K562 (cell line): ENCODE results near the gene BAZ2A. TPM values are rescaled to one million over a fixed set of nuclear protein-coding genes. Genes with fewer than 3 reads are reported as not detected.

Experiments used
- ATAC-seq: fragments of 200-7000 bp; cut with Tn5 transposase; 3 replicates; pipeline ENCODE4 v1.9.1; 2020; ENCODE audit warnings: moderate library complexity
- BruUV-seq: library from RNA; stranded (reverse); fragments of 400-500 nt; replicated peaks from 2 replicates; lab custom pipeline; 2021; lab: Mats Ljungman, UMichigan
- CTCF ChIA-PET: fragments of 300-600 bp; formaldehyde crosslinking; extraction: SDS; loops from one replicate; lab custom pipeline; 2021; ENCODE audit warnings: low intra/inter-chr PET ratio; lab: Yijun Ruan, JAX
- POLR2A ChIA-PET: fragments of 300-600, 350-650 bp; sonication (Branson Sonifier 250); formaldehyde crosslinking; extraction: SDS; loops from one replicate; lab custom pipeline; 2021; ENCODE audit warnings: antibody characterized with exemption, inconsistent platforms; lab: Yijun Ruan, JAX
- DNase-seq, 4 experiments: peaks; one replicate each; pipeline versions ENCODE4 v3.0.0 to v3.0.0-alpha.2; 2011 to 2018; ENCODE audit warnings: low spot score in 3 of 4, mixed read lengths in 3 of 4; ENCODE audit errors: extremely low read depth in 1 of 4
- FAIRE-seq: peaks from 2 replicates; lab custom pipeline; 2011; peaks lifted over from hg19 to GRCh38; lab: Jason Lieb, UNC
- H2AFZ ChIP-seq: 2 replicates; pipeline ENCODE4 v1.6.0; 2011; ENCODE audit warnings: low read depth, low read length, control low read depth, inconsistent platforms
- H3K27ac ChIP-seq: fragments of 200-600 bp; 3 replicates; pipeline ENCODE4 v1.8.0; 2011; ENCODE audit warnings: low read depth, mild to moderate bottlenecking, control low read depth, inconsistent platforms, low read length, moderate library complexity, mixed read lengths; ENCODE audit errors: extremely low read depth
- H3K27me3 ChIP-seq, 2 experiments: fragments of 300-600 bp in 1 of 2; 2 replicates in 1 of 2; 3 replicates in 1 of 2; pipeline versions ENCODE4 v1.6.0 to v1.8.0; 2011; ENCODE audit warnings: inconsistent platforms in 2 of 2, low read length in 2 of 2, mild to moderate bottlenecking in 1 of 2, mixed read lengths in 1 of 2, moderate library complexity in 1 of 2; ENCODE audit not compliant: control insufficient read depth in 2 of 2, insufficient read depth in 2 of 2
- H3K36me3 ChIP-seq: fragments of 300-600 bp; 3 replicates; pipeline ENCODE4 v1.8.0; 2011; ENCODE audit warnings: mild to moderate bottlenecking, low read length, inconsistent platforms; ENCODE audit not compliant: control insufficient read depth, insufficient read depth
- H3K4me1 ChIP-seq, 2 experiments: fragments of 200-600 bp in 1 of 2; replicated peaks in 1 of 2; 2 replicates in 1 of 2; 3 replicates in 1 of 2; pipeline versions ENCODE4 v1.5.1 to v1.8.0; 2011; ENCODE audit warnings: inconsistent platforms in 2 of 2, low read length in 2 of 2, mild to moderate bottlenecking in 1 of 2, mixed read lengths in 1 of 2, moderate library complexity in 1 of 2; ENCODE audit not compliant: control insufficient read depth in 2 of 2, insufficient read depth in 2 of 2
- H3K4me2 ChIP-seq: 2 replicates; pipeline ENCODE4 v1.6.1; 2011; ENCODE audit warnings: low read length, control low read depth, inconsistent platforms, mixed read lengths; ENCODE audit not compliant: insufficient read depth
- H3K4me3 ChIP-seq: fragments of 200-600 bp; sonication (generic), shearing (Covaris generic); 2 replicates; pipeline ENCODE4 v1.5.1; 2016; ENCODE audit warnings: control low read depth, inconsistent platforms
- H3K79me2 ChIP-seq: fragments of 200-600 bp; 3 replicates; pipeline ENCODE4 v1.8.0; 2011; ENCODE audit warnings: low read length, inconsistent platforms; ENCODE audit not compliant: control insufficient read depth, insufficient read depth
- H3K9ac ChIP-seq, 2 experiments: 2 replicates each; pipeline versions ENCODE4 v1.6.0 to v1.6.1; 2011; ENCODE audit warnings: low read depth in 2 of 2, low read length in 2 of 2, control low read depth in 1 of 2, inconsistent platforms in 1 of 2, mild to moderate bottlenecking in 1 of 2, mixed read lengths in 1 of 2; ENCODE audit not compliant: insufficient read depth in 1 of 2
- H3K9me1 ChIP-seq: one replicate; pipeline ENCODE4 v1.6.0; 2011; ENCODE audit warnings: inconsistent platforms, mild to moderate bottlenecking, low read length, moderate library complexity; ENCODE audit not compliant: control insufficient read depth, insufficient read depth
- H3K9me3 ChIP-seq: replicated peaks from 2 replicates; pipeline ENCODE4 v1.5.1; 2011; ENCODE audit warnings: low read depth, low read length, inconsistent platforms; ENCODE audit not compliant: control insufficient read depth, insufficient read depth
- H4K20me1 ChIP-seq: replicated peaks from 2 replicates; pipeline ENCODE4 v1.6.1; 2011; ENCODE audit warnings: low read length, inconsistent platforms, mixed read lengths; ENCODE audit not compliant: control insufficient read depth, insufficient read depth
- ETV1 ChIP-seq: fragments of 450-650 bp; conservative IDR thresholded peaks from 2 replicates; pipeline ENCODE4 v1.6.1; 2016; ENCODE audit warnings: missing genetic modification characterization, control low read depth, low read depth, missing compliant biosample characterization
- GABPA ChIP-seq: fragments of 200-800 bp; sonication (Bioruptor generic); conservative IDR thresholded peaks from 2 replicates; pipeline ENCODE4 v1.6.1; 2016; ENCODE audit warnings: low read depth, missing genetic modification characterization, missing compliant biosample characterization
- HNRNPK ChIP-seq: fragments of 200-400 bp; formaldehyde crosslinking; IDR thresholded peaks from one replicate; pipeline ENCODE4 v1.6.1; 2018; ENCODE audit warnings: mild to moderate bottlenecking, low read depth, low read length; ENCODE audit not compliant: poor library complexity, severe bottlenecking
- KAT8 ChIP-seq: fragments of 450-650 bp; IDR thresholded peaks from 2 replicates; pipeline ENCODE4 v1.6.1; 2016; ENCODE audit warnings: low read depth, mild to moderate bottlenecking
- NR4A1 ChIP-seq, 2 experiments: fragments of 250-450 bp in 1 of 2; fragments of 450-650 bp in 1 of 2; sonication (Bioruptor Pico) in 1 of 2; IDR thresholded peaks; 2 replicates each; pipeline versions ENCODE4 v1.4.0 to v1.6.1; 2016 to 2020; ENCODE audit warnings: mild to moderate bottlenecking in 2 of 2, missing compliant biosample characterization in 1 of 2, missing genetic modification characterization in 1 of 2, moderate library complexity in 1 of 2
- OTX1 ChIP-seq: fragments of 450-650 bp; formaldehyde crosslinking; IDR thresholded peaks from 2 replicates; pipeline ENCODE4 v1.4.0; 2022; ENCODE audit warnings: mild to moderate bottlenecking
- SMAD2 ChIP-seq: fragments of 150-350 bp; IDR thresholded peaks from 2 replicates; pipeline ENCODE4 v1.6.1; 2014; ENCODE audit warnings: low read depth, mild to moderate bottlenecking, low read length
- ZNF263 ChIP-seq: sonication (generic); formaldehyde crosslinking; IDR thresholded peaks from 2 replicates; pipeline ENCODE4 v1.8.0; 2022; ENCODE audit warnings: mild to moderate bottlenecking, missing genetic modification reagents, borderline replicate concordance
- ZNF445 ChIP-seq: fragments of 250-450 bp; sonication (Bioruptor Pico); IDR thresholded peaks from 2 replicates; pipeline ENCODE4 v1.4.0; 2020; ENCODE audit warnings: low read depth, mild to moderate bottlenecking, moderate library complexity
- WGBS: fragments of 100-300 bp; shearing (Covaris generic); methylation state at CpG from one replicate; pipeline ENCODE4 v1.1.6; 2016; ENCODE audit warnings: low coverage, mixed read lengths; ENCODE audit not compliant: insufficient coverage; ENCODE audit errors: missing lambda C conversion rate; 5-methylcytosine and 5-hydroxymethylcytosine counted together
- in situ Hi-C: fragments of 300-500 bp; cut with MboI; formaldehyde crosslinking; loops from 4 replicates; pipeline ENCODE4 v1.15.0; 2018; ENCODE audit warnings: inconsistent platforms, mixed read lengths
- intact Hi-C: fragments of 100-400 bp; cut with micrococcal nuclease; formaldehyde crosslinking; loops from 2 replicates; pipeline ENCODE4 v1.14.2; 2022
- polyA plus RNA-seq, 8 experiments: library from polyadenylated mRNA; depleted of rRNA in 4 of 8; stranded (reverse) in 5 of 8; unstranded in 3 of 8; fragments of >200 nt; fragmentation: Nextera tagmentation in 2 of 8; fragmentation: Illumina TruSeq in 1 of 8; extraction: Ambion mirVana in 2 of 8; extraction: Trizol in 1 of 8; gene quantifications; 2 replicates each; pipeline versions ENCODE4 v1.2.1 to v1.2.3, GENCODE V29; 2011 to 2014; ENCODE audit warnings: inconsistent platforms in 1 of 8, missing spikeins in 1 of 8
- total RNA-seq, 7 experiments: library from RNA; depleted of rRNA in 6 of 7; stranded (reverse); fragments of >200 nt in 6 of 7; fragmentation: Illumina TruSeq in 2 of 7; extraction: Trizol in 2 of 7; gene quantifications; 2 replicates each; pipeline versions ENCODE4 v1.2.1 to v1.2.3, GENCODE V29; 2011 to 2021; ENCODE audit warnings: low replicate concordance in 1 of 7
- TF ChIP-seq, protein P1 (sequence below): fragments of 450-650 bp; formaldehyde crosslinking; IDR thresholded peaks from 2 replicates; pipeline ENCODE4 v1.4.0; 2022; ENCODE audit warnings: mild to moderate bottlenecking, moderate library complexity
- TF ChIP-seq, protein P2 (sequence below), 2 experiments: fragments of 450-650 bp; IDR thresholded peaks; 2 replicates each; pipeline ENCODE4 v1.6.1; 2018; ENCODE audit warnings: mild to moderate bottlenecking in 2 of 2, low read depth in 1 of 2; ENCODE audit not compliant: partially characterized antibody in 2 of 2
- TF ChIP-seq, protein P3 (sequence below): fragments of 450-650 bp; IDR thresholded peaks from 2 replicates; pipeline ENCODE4 v1.7.0; 2016; ENCODE audit warnings: borderline replicate concordance
- TF ChIP-seq, protein P4 (sequence below): fragments of 450-650 bp; IDR thresholded peaks from 2 replicates; pipeline ENCODE4 v1.6.1; 2017; ENCODE audit warnings: antibody characterized with exemption

Gene BAZ2A
- total and polyA plus RNA-seq, 9 of the 15 experiments (the other 6 are each of a cell fraction or from before 2014, with no cell fraction given) = 4.5 to 86.4 (median 26.2) TPM

DNA sequence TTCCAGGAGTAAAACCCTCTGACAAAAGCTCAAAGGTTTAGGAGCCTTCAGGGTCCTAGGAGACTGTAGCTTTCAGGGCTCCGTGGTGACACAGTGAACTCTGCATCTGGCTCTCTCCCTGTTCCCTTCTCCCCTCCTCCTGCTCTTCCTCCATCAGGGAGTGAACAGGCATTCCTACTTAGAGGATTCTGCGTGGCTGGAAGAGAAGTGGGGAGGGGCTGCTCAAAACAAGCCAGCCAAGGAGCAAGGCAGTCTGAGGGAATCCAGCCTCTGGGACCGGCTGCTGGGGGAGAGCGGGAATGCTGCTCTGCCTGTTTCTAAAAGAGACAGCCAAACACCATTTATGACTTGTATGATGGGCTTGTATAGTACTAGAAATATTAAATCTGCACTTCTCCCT lies 59.0 kb downstream of the BAZ2A start:
- H3K36me3 ChIP-seq = no peaks in the 10 kb centered on the region
- TF ChIP-seq, protein P1, sequence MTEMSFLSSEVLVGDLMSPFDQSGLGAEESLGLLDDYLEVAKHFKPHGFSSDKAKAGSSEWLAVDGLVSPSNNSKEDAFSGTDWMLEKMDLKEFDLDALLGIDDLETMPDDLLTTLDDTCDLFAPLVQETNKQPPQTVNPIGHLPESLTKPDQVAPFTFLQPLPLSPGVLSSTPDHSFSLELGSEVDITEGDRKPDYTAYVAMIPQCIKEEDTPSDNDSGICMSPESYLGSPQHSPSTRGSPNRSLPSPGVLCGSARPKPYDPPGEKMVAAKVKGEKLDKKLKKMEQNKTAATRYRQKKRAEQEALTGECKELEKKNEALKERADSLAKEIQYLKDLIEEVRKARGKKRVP (CRISPR knock-in tag) = no peak
- TF ChIP-seq NR4A1 (CRISPR knock-in tag; IDR thresholded peaks at IDR 0.05) (no peak), NR4A1 (tag; IDR thresholded peaks at IDR 0.05) (no peak), OTX1 (CRISPR knock-in tag) (no peak), ZNF445 (CRISPR knock-in tag) (no peak), ETV1 (tag) (no peak), KAT8 (no peak), SMAD2 (no peak), ZNF263 (CRISPR knock-in tag) (no peak), HNRNPK (no peak), GABPA (tag) (no peak)
- TF ChIP-seq, protein P2, sequence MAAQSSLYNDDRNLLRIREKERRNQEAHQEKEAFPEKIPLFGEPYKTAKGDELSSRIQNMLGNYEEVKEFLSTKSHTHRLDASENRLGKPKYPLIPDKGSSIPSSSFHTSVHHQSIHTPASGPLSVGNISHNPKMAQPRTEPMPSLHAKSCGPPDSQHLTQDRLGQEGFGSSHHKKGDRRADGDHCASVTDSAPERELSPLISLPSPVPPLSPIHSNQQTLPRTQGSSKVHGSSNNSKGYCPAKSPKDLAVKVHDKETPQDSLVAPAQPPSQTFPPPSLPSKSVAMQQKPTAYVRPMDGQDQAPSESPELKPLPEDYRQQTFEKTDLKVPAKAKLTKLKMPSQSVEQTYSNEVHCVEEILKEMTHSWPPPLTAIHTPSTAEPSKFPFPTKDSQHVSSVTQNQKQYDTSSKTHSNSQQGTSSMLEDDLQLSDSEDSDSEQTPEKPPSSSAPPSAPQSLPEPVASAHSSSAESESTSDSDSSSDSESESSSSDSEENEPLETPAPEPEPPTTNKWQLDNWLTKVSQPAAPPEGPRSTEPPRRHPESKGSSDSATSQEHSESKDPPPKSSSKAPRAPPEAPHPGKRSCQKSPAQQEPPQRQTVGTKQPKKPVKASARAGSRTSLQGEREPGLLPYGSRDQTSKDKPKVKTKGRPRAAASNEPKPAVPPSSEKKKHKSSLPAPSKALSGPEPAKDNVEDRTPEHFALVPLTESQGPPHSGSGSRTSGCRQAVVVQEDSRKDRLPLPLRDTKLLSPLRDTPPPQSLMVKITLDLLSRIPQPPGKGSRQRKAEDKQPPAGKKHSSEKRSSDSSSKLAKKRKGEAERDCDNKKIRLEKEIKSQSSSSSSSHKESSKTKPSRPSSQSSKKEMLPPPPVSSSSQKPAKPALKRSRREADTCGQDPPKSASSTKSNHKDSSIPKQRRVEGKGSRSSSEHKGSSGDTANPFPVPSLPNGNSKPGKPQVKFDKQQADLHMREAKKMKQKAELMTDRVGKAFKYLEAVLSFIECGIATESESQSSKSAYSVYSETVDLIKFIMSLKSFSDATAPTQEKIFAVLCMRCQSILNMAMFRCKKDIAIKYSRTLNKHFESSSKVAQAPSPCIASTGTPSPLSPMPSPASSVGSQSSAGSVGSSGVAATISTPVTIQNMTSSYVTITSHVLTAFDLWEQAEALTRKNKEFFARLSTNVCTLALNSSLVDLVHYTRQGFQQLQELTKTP (IDR thresholded peaks at IDR 0.05; ENCODE audit: low read depth in 1 of 2, partially characterized antibody in 2 of 2) = no peak
- TF ChIP-seq, protein P3, sequence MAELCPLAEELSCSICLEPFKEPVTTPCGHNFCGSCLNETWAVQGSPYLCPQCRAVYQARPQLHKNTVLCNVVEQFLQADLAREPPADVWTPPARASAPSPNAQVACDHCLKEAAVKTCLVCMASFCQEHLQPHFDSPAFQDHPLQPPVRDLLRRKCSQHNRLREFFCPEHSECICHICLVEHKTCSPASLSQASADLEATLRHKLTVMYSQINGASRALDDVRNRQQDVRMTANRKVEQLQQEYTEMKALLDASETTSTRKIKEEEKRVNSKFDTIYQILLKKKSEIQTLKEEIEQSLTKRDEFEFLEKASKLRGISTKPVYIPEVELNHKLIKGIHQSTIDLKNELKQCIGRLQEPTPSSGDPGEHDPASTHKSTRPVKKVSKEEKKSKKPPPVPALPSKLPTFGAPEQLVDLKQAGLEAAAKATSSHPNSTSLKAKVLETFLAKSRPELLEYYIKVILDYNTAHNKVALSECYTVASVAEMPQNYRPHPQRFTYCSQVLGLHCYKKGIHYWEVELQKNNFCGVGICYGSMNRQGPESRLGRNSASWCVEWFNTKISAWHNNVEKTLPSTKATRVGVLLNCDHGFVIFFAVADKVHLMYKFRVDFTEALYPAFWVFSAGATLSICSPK = no peak
- TF ChIP-seq, protein P4, sequence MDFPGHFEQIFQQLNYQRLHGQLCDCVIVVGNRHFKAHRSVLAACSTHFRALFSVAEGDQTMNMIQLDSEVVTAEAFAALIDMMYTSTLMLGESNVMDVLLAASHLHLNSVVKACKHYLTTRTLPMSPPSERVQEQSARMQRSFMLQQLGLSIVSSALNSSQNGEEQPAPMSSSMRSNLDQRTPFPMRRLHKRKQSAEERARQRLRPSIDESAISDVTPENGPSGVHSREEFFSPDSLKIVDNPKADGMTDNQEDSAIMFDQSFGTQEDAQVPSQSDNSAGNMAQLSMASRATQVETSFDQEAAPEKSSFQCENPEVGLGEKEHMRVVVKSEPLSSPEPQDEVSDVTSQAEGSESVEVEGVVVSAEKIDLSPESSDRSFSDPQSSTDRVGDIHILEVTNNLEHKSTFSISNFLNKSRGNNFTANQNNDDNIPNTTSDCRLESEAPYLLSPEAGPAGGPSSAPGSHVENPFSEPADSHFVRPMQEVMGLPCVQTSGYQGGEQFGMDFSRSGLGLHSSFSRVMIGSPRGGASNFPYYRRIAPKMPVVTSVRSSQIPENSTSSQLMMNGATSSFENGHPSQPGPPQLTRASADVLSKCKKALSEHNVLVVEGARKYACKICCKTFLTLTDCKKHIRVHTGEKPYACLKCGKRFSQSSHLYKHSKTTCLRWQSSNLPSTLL = no peak

More for the DNA sequence above, 59.0 kb downstream of the BAZ2A start:
- in situ Hi-C loops = no loop called here
- intact Hi-C loops = no loop called here
- no peak overlapping the region for H3K27ac ChIP-seq
- no TSS peak for BruUV-seq
- H3K4me3 ChIP-seq = no peak overlapping the region
- H3K79me2 ChIP-seq = no peaks in the 10 kb centered on the region
- FAIRE-seq (no peak), DNase-seq (no peak), ATAC-seq (no peak)
- H4K20me1 ChIP-seq = no peaks in the 10 kb centered on the region
- POLR2A ChIA-PET = interaction anchor here (0.6 kb wide), 1 partner anchor 20 kb away, joined by 3 read pairs; no protein-coding TSS in a partner anchor
- peak overlapping the region in 1 of 2 experiments; percentile 20; a peak in 1 of 4 replicates for H3K9ac ChIP-seq
- H3K9me1 ChIP-seq = no peaks in the 10 kb centered on the region
- H2AFZ ChIP-seq = no peak overlapping the region
- H3K4me1 ChIP-seq = no peaks in the 10 kb centered on the region; a peak in 2 of 5 replicates
- 20% methylated on average over 4 of the region's 4 CpGs for WGBS
- CTCF ChIA-PET = no interaction called here
- H3K4me2 ChIP-seq = no peak overlapping the region
- no peaks in the 10 kb centered on the region for H3K9me3 ChIP-seq
- H3K27me3 ChIP-seq = peaks cover 12 to 21% of the 10 kb centered on the region in 2 experiments; a peak in 4 of 5 replicates
